NCI-H1436 (cell line): ENCODE data around the gene PGR.
"Not testable (repeated sequence)": the region's sequence is repeated elsewhere in the genome, so short reads cannot be mapped to it uniquely, and the experiment has no call there.

Experiments used
- DNase-seq: peaks from one replicate; lab custom pipeline; 2025; lab: John Stamatoyannopoulos, UW

The PGR gene

DNA sequence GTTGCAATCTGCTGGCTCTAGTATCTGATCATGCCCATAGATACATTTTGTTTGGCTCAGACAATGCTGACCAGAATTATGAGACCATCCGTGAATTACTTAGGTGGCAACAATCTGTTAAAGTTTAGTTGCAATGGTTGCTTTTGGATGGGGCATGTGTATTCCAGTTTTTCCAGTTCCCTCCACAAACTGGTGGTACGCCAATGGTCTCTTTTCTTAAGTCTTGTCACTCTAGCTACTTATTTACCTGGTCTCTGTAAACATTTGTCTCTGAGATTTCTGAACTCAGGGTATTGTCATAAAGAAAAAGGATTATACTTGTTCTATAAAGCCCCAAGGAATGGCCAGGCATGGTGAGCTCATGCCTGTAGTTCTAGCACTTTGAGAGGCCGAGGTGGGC, 65.9 kb downstream of the PGR start:
- no peak for DNase-seq

DNA sequence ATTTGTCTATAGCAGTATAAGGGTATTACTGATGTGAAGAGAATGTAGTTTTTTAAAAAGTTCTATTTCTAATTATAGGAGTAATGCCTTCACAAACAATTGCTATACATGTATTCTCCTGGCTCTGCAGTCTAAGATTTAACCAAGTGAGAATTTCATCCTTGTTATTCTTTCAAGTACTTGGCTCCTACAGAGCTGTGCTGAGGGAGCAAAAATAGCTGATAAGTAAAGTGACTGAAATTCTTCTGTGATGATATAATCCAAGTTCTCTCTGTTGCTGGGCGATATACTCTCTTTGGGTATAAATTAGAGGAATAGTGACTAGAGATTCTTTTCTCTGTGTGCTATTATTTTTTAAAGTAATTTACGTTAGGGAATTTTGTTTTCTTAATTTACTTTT, 68.0 kb downstream of the PGR start:
- DNase-seq, result no peak

DNA sequence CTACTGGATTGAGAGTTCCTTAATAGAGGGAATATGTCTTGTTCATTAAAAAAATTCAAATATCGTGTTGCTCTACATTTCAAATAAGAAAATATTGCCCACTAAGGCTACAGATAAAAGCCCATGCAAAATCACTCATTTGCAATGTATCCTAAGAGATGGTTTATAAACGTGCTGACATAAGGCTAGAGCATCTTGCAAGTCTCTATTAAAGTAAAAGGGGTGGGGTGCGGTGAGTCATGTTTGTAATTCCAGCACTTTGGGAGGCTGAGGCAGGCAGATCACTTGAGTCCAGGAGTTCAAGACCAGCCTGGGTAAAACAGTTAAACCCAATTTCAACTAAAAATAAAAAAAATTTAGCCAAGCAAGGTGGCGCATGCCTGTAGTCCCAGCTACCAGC, 70.3 kb downstream of the PGR start:
- DNase-seq, result no peak

DNA sequence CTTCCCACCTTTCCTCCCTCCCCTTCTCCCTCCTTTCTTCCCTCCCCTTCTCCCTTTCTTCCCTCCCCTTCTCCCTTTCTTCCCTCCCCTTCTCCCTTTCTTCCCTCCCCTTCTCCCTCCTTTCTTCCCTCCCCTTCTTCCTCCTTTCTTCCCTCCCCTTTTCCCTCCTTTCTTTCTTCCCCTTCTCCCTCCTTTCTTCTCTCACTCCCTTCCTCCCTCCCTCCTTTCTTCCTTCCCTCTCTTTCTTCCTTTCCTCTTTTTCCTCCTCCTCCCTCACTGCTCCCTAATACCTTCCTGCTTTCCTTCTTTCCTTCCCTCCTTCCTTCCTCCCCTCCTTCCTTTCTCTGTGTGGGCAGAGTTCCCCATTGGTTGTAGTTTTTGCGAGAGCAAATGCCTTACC, 76.1 kb downstream of the PGR start:
- no peak for DNase-seq

DNA sequence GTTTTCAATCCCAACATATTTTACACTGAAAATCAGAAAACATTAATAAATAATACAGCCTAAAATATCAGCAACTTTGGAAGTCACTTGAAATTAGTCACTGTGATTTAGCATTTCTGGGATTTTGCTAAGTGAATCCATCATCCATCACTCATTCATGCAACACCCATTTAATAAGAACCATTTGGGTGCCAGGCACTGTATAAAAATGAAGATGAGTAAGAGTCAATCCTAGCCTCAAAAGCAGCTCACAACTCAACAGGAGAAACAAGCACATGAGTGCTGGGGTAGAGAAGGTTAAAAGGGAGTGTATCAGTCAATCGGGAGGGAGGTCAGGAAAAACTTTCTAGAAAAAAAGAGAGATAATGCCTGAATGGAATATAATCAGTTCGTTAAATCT, 77.9 kb downstream of the PGR start:
- no peak for DNase-seq

DNA sequence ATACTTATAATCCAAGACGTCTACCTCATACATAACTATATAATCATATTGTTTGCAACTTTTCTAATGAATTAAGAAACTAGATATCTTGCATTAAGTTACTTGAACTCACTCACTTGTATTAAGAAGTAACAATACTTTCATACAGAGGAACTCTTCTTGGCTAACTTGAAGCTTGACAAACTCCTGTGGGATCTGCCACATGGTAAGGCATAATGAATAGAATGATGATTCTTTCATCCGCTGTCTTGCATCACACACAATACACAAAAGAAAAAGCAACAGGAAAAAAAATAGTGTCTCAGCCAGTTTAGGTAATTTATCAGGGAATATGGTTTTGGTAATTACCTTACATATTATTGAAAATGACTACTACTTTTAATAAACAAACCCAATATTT, 79.8 kb downstream of the PGR start:
- no peak for DNase-seq

DNA sequence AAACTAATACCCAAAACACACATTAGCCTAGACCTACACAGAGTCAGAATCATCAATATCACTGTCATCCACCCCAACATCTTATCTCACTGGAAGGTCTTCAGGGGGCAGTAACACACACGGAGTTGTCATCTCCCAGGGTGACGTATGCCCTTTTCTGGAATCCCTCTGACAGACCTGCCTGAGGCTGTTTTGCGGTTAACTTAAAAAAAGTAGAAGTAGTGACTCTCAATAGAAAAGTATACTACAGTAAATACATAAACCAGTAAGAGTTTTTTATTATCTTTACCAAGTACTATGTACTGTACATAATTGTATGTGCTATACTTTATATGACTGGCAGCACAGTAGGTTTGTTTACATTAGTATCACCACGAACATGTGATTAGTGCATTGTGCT, 80.5 kb downstream of the PGR start:
- no peak for DNase-seq

DNA sequence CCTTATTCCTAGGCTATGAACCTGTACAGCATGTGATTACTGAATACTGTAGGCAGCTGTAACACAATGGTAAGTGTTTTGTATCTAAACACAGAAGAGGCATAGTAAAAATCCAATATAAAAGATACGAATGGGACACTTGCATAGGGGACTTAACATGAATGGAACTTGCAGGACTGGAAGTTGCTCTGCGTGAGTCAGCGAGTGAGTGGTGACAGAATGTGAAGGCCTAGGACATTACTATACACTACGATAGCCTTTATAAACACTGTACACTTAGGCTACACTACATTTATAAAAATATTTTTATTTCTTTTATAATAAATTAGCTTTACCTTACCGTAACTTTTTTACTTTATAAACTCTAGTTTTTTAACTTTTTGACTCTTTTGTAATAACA, 81.1 kb downstream of the PGR start:
- DNase-seq, result no peak

DNA sequence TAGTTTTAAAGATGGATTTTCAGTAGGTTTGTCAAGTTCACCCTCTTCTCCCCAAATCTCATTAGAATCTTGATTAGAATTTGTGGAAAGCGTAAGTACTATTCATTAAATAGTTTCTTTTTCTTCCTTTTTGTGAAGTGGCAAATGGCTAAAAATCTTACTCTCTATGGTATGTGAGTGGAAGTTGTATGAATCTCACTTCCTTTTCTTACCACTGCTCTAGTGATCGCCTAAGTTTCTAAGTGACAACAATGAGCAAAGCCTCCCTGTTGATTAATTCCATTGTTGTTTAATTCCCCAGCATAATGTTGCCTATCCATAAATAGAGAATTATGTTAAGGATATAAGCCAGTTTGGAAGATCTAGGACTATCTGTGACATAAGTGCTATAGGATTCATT, 82.7 kb downstream of the PGR start:
- no peak for DNase-seq

DNA sequence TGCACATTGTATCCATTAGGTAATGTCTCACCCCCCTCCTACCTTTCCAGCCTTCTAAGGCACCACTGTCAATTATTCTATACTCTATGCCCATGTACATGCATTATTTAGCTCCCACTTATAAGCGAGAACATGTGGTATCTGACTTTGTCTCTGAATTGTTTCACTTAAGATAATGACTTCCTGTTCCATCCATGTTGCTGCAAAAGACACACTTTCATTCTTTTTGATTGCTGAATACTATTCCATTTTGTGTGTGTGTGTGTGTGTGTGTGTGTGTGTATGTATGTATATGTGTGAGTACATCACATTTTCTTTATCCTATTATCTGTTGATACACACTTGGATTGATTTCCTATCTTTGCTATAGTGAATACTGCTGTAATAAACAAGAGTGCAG, 84.2 kb downstream of the PGR start:
- no peak for DNase-seq

DNA sequence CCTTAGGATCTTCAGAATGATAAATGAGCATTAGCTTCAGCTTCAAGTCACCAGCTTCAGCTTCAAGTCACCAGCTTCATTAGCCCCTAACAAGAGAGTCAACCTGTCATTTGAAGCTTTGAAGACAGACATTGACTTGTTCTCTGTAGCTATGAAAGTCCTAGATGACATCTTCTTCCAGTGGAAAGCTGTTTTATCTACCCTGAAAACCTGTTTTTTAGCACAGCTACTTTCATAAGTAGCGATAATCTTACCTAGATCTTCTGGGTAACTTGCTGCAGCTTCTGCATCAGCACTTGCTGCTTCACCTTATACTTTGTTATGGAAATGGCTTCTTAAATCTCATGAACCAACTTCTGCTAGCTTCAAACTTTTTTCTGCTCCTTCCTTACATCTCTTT, 85.7 kb downstream of the PGR start:
- DNase-seq, result no peak

DNA sequence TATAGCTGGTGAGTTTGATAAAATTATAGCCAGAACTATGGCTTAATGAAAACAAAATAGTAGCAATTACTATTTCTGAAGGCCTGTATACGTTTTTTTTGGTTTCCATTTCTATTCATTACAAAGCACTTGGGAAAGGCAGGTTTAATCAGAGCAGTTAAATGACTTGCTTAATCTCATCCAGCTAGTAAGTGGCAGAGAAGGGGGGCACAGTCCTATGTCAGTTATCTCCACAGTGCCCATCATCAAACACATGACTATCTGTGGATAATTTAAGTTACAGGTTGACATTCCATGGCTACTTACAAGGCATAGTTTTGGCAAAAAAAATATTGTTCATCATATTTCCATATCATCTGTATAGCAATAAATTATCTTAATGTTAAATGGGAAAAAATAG, 93.7 kb downstream of the PGR start:
- no peak for DNase-seq

DNA sequence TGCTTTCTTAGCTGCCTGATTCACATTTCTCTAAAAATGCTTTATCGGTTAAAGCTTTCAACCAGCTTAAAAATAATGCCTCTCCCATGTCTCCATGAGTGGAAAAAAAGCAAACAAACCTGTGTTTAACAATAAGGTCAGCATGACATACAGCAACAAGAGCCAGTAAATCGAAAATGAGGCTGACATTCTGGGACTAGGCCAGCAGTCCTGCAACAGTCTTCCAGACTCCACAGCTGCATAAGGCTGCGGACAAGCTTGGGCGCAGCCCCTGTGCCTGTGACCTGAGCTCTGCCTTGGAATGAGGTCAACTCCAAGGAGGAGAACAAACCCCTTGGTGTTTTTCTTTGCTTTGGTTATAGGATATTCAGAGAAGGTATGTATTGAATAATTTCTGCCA, 95.5 kb downstream of the PGR start:
- no peak for DNase-seq

DNA sequence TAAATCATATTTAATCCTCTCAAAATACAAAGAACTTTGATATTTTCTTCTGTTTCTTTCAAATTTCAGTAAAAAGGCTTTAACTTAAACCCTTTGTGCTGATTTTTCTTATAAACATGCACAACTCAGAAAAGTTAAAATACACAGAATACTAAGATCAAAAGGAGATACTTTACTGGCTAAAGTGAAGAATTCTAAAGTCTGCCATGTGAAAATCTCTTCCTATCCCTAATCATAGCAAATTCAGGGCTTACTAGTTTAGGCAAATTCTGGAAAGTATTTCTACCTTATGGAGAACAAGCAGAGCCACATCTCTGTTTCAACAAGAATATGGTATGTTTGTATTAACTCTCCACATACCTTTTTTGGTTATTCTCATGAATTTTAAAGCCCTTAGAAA, 96.6 kb downstream of the PGR start:
- no peak for DNase-seq

DNA sequence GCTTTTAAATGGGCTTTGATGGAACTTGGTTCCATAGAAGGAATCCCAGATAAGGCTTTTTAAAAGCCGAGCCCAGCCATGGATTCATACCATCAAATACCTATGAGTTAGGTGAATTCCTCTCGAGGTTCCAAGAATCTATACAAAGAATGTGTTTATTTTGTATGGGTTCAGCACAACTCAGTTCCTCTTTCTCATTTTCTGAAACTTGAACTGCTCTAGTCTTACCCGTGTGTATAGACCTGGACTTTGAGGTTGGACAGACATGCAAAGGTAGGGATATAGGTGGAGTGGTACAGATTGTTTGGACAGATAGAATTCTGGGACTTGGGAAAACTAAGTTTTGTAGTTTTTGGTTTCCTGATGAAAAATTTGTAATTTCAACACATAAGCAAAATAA, 97.9 kb downstream of the PGR start:
- no peak for DNase-seq

DNA sequence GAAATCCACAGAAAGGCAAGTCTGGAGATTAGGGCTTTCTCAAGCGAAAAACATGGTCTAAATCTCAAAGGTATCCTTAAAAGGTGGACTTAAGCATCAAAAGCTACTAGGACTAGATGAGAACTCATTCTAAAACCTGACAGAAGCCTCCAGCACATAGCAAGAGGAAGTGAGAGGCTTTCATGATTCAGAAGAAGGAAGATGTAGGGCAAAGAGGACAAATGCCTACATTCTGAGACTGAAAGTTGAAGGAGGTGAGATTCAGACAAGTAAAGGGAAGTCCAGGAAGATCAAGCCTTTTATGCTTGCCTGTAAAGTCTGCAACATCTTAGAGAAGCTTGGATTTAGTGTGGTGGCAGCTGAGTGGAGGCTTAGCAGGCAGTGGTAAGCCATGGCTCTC, 98.9 kb downstream of the PGR start:
- DNase-seq, result no peak

DNA sequence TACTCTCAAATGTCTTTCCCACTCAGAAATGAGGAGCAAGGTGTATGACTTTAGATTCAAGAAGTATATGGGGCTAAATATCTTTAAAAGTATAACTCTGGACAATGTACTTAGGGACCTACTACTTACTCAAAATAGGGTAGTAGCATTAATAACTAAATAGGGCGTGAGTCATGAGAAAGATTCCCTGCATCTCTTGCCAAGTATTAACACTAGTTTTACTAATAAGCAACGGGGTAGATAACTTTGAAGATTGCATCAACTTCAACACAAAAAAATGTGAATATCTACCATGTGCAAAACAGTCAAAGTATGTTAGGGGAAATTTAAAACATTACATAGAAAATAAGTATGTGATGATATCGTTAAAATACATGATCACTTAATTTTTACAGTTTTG, 99.6 kb downstream of the PGR start:
- no peak for DNase-seq

DNA sequence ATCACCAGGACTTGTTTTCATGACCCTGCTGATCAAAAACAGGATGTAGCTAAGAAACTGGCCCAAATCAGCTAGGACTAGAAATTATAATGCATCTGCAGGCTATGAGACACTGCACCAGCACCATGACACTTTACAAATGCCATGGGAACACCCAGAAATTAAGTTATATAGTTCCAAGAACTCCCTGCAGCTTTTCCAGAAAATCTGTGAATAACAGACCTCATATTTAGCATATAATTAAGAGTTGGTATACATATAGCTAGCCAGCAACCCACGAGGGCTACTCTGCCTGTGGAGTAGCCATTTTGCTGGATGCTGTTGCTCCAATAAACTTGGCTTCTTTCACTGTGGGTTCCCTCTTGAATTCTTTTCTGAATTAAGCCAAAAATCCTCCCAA, 101.0 kb downstream of the PGR start:
- no peak for DNase-seq

DNA sequence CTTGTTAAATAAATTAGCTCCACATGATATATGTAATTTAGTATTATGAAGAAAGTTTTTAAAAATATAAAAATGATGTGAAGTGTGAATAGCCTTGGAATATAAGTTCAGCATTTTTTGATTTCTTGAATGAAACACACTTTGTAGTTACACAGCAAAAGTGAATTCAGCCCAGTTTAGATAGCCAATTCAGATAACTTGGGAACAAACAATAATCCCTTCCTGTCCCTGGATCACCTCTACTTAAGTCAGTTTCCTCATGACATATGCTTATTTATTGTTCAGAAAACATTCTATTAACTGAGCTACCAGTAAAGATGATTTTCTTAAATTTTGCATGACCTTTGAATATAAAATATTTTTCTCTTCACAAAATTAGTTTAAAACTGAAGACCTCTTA, 107.4 kb downstream of the PGR start:
- no peak for DNase-seq

DNA sequence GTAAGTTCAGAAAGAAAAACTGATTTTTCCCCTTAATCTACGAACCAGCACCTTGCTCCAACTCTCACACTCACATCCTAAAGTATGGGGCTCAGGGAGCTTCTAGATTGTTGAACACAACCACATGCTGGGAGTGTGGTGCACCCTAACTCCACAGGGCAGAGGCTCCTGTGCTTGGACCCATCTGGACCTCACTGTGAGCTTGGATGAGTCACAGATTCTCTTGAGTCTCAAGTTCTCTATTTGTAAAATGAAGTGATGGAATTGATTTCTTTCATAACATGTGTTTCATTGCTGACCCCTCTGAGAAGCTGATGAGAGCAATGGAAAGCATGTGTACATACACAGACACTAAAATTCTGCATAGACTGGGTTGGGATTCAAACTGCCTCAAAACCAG, 109.7 kb downstream of the PGR start:
- DNase-seq, result no peak

DNA sequence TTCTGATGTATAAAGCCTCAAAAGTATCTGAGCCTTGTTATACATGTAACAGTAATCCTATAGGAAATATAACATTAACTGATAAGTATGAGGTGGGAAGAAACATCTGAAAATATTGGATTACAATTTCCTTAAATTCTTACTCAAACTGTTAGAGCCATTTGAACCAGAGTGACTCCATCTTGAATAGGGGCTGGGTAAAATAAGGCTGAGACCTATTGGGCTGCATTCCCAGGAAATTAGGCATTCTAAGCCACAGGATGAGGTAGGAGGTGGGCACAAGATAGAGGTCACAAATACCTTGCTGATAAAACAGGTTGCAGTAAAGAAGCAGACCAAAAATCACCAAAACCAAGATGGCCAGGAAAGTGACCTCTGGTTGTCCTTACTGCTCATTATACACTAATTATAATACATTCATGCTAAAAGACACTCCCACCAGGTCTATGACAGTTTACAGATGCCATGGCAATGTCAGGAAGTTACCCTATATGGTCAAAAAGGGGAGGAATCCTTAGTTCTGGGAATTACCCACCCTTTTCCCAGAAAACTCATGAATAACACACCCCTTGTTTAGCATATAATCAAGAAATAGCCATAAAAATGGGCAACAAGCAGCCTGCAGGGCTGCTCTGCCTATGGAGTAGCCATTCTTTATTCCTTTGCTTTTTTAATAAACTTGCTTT, 114.9 kb downstream of the PGR start:
- DNase-seq, result no peak

DNA sequence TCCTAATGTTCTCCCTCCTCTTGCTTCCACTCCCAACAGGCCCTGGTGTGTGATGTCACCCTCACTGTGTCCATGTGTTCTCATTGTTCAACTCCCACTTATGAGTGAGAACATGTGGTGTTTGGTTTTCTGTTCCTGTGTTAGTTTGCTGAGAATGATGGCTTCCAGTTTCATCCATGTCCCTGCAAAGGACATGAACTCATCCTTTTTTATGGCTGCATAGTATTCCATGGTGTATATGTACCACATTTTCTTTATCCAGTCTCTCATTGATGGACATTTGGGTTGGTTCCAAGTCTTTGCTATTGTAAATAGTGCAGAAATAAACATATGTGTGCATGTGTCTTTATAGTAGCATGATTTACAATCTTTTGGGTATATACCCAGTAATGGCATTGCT, 115.9 kb downstream of the PGR start:
- not testable (repeated sequence) for DNase-seq

DNA sequence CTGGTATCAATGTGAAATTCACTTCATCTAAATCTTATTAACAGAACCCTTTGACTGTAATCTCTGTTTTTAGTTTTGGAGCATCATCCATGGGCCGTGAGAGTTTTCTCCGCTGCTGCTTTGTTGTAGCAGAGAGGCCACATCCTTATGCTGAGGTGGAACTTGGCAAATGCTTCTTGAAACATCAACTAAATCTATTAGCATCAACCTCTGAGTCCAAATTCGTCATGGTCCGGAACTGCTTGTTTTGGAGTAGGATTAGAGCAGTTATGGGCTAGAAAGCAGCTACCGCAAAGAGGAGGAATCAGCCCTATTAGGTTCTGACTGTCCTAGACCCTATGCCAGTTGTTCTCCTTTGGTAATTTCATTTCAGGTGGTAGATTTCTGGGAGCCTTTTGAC, 117.7 kb downstream of the PGR start:
- no peak for DNase-seq

DNA sequence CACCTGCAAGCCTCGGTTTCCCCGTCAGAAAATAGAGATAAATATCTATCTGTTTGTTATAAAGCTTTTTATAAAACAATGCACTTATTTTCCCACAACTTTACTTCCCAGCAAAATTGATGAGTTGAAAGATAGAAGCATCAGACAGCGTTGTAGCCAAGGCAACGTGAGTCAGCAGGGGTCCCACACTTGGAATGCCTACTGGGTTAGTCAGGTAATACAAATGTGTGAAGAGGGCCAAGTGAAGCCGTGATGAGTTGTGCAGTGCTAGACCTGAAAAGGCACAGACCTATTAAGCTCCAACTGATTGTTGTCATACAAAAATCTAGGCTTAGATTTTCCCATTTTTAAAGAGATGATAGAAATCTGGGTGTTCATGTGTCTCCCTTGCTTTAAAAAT, 118.7 kb downstream of the PGR start:
- no peak for DNase-seq

DNA sequence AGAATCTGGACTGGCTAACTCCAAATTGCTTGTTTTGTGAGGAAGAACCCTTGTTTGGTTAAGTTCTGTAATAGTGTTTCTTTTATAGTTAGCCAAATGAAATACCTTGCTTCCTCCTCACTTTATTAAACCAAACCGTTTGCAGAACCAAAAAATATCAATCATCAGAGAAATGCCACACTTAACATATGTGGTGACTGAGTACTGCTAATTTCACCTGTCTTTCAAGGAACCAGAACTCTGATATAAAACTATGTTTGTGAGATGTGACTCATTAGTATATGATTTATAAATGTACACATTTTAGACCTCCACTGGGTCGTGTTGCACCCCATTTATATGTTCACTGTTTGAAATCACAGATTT, 119.9 kb downstream of the PGR start:
- no peak for DNase-seq
